ENCODE measurements around the gene FKBP1B.
"Not testable (repeated sequence)": the region's sequence is repeated elsewhere in the genome, so short reads cannot be mapped to it uniquely, and the experiment has no call there.

Gene FKBP1B

GRCh38 chr2:24100732-24101131 lies 51.2 kb downstream of the FKBP1B start:
- DNase-seq (ENCODE audit: low read depth, low spot score): not testable (repeated sequence)

GRCh38 chr2:24101992-24102391 lies 52.5 kb downstream of the FKBP1B start:
- no peak for DNase-seq (ENCODE audit: low read depth, low spot score)

- DNase-seq (ENCODE audit: low read depth, low spot score): no peak
These were observed 53.1 kb downstream of the FKBP1B start for GRCh38 chr2:24102677-24103076.

GRCh38 chr2:24104110-24104650 lies 54.6 kb downstream of the FKBP1B start:
- no peak for DNase-seq (ENCODE audit: low read depth, low spot score)

- DNase-seq (ENCODE audit: low read depth, low spot score): no peak
These were observed 55.4 kb downstream of the FKBP1B start for GRCh38 chr2:24104906-24105305.

GRCh38 chr2:24105816-24106215 lies 56.3 kb downstream of the FKBP1B start:
- no peak for DNase-seq (ENCODE audit: low read depth, low spot score)

GRCh38 chr2:24106786-24107185 lies 57.2 kb downstream of the FKBP1B start:
- no peak for DNase-seq (ENCODE audit: low read depth, low spot score)

- no peak for DNase-seq (ENCODE audit: low read depth, low spot score)
These were observed 57.8 kb downstream of the FKBP1B start for GRCh38 chr2:24107336-24107735.

- not testable (repeated sequence) for DNase-seq (ENCODE audit: low read depth, low spot score)
These were observed 59.9 kb downstream of the FKBP1B start for GRCh38 chr2:24109431-24109830.

GRCh38 chr2:24110660-24111303 lies 61.2 kb downstream of the FKBP1B start:
- no peak for DNase-seq (ENCODE audit: low read depth, low spot score)

- no peak for DNase-seq (ENCODE audit: low read depth, low spot score)
These were observed 61.9 kb downstream of the FKBP1B start for GRCh38 chr2:24111407-24111901.

Measured in smooth muscle cell of the brain vasculature (primary cell).